Fibroblast of pulmonary artery (primary cell): ENCODE measurements around the gene GPR108.

Experiments
- DNase-seq: peaks from one replicate; pipeline ENCODE4 v3.0.0-alpha.2; 2010; ENCODE audit warnings: low read depth
- H3K4me3 ChIP-seq: replicated peaks from 2 replicates; pipeline ENCODE4 v1.5.1; 2011; ENCODE audit warnings: low read depth, mild to moderate bottlenecking, control low read depth, low read length, moderate library complexity
- TF ChIP-seq, protein P1 (sequence below): IDR thresholded peaks from 2 replicates; pipeline ENCODE4 v1.5.1; 2011; ENCODE audit warnings: mild to moderate bottlenecking, control low read depth, low read length, inconsistent platforms; ENCODE audit errors: missing control alignments

Gene GPR108

DNA sequence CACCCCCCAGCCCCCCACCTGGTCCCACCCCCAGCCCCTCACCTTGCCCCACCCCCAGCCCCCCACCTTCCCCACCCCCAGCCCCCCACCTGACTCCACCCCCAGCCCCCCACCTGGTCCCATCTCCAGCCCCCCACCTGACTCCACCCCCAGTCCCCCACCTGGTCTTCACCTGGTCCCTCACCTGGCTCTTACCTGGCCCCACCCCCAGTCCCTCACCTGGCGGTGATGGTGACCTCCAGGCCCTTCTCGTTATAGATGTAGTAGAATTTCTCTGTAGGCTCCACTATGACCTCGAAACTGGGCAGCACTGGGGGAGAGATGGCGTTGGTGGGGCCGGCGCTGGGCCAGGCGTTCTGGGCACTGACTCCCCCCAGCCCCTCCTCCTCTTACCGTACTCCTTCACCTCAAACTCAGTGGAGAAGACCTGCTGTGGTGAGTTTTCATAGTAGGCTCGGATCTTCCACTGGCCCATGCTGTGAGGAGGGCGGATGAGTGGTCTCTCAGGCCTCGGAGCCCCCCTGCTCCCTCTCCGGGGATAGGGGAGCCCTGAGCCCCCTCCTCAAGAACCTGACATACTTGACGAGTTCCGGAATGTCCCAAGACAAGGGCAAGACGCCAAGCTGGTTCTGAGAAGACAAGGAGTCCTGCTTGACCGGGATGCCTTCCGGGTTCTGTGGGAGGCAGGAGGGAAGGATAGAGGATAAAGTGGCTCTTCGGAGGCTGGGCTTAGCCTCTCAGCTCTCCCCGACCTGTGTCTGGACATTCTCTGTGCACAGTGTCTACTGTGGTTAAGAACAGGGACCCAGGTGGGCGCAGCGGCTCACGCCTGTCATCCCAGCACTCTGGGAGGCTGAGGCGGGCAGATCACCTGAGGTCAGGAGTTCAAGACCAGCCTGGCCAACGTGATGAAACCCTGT is 23.3 kb downstream of the GPR108 start:
- no peak for DNase-seq
- H3K4me3 ChIP-seq: no peak overlapping the region
- TF ChIP-seq, protein P1, sequence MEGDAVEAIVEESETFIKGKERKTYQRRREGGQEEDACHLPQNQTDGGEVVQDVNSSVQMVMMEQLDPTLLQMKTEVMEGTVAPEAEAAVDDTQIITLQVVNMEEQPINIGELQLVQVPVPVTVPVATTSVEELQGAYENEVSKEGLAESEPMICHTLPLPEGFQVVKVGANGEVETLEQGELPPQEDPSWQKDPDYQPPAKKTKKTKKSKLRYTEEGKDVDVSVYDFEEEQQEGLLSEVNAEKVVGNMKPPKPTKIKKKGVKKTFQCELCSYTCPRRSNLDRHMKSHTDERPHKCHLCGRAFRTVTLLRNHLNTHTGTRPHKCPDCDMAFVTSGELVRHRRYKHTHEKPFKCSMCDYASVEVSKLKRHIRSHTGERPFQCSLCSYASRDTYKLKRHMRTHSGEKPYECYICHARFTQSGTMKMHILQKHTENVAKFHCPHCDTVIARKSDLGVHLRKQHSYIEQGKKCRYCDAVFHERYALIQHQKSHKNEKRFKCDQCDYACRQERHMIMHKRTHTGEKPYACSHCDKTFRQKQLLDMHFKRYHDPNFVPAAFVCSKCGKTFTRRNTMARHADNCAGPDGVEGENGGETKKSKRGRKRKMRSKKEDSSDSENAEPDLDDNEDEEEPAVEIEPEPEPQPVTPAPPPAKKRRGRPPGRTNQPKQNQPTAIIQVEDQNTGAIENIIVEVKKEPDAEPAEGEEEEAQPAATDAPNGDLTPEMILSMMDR: no peak

DNA sequence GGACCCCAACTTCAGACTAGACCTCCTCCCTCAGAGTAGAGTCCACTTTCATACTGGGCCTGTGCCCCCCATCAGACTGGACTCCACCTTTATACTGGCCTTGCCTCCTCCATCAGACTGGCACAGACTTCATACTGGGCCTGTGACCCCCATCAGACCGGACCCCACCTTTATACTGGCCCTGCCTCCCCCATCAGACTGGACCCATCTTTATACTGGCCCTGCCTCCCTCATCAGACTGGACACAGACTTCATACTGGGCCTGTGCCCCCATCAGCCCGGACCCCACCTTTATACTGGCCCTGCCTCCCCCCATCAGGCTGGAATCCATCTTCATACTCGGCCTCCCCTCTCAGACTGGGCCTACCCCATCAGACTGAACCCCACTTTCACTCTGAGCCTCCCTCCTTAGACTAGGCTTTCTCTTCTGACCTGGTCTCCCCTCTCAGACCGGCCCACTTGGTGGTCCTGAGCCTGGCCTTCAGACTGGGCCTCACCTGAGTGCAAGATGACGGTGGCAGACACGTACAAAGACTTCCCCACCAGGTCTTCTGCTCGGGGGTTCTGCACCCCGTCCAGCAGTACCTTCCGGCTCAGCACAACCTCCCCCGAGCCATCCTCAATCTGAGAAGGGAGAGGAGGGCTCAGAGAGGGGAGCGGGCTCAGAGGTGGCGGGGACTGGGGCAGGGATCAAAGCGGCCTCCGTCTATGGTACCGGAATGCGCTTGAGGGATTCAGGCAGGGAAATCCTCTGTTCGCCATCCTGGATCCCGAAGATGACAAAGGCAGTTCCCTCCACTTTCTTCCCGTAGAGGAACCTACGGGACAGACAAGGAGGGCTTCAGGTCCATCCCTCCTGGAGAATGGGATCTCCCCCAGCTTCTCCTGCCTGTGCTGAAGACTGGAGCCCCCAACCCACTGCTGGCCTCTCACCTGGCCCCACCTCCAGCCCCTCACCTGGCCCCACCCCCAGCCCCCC is 24.4 kb downstream of the GPR108 start:
- DNase-seq: no peak
- TF ChIP-seq, protein P1: no peak
- H3K4me3 ChIP-seq: no peak overlapping the region

GRCh38 chr19:6712231-6712630 is 25.1 kb downstream of the GPR108 start:
- no peak for DNase-seq
- H3K4me3 ChIP-seq: no peak overlapping the region
- TF ChIP-seq, protein P1: no peak

- TF ChIP-seq, protein P1: no peak
- no peak overlapping the region for H3K4me3 ChIP-seq
- DNase-seq: no peak
Observed at GRCh38 chr19:6711605-6712004, 25.8 kb downstream of the GPR108 start.

- DNase-seq: no peak
- TF ChIP-seq, protein P1: no peak
- H3K4me3 ChIP-seq: no peak overlapping the region
Observed at GRCh38 chr19:6711078-6711361, 26.4 kb downstream of the GPR108 start.

- H3K4me3 ChIP-seq: no peak overlapping the region
- no peak for DNase-seq
- TF ChIP-seq, protein P1: no peak
Observed at GRCh38 chr19:6710273-6711077, 26.9 kb downstream of the GPR108 start.
